ENCODE results near the gene TRABD2A.
"Not testable (repeated sequence)": the region's sequence is repeated elsewhere in the genome, so short reads cannot be mapped to it uniquely, and the experiment has no call there.

TRABD2A gene

DNA sequence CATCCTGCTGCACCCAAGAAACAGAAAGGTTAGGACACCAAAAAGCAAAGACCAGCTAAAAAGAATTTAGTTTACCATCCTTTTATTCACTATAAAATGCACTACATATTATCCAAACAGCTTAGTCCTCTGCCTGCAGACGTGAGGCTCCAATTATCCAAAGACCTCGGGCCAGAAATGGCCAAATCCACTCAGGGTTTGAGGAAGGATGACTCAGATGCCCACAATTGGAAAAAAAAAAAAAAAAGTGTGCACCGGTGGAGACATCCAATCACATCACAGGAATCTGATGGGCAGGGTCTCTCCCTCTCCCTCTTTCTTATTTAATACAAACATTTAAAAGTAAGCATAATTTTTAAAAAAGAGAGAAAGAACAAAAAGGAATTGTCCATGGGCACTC is 65.7 kb downstream of the TRABD2A start:
- no peak for DNase-seq

DNA sequence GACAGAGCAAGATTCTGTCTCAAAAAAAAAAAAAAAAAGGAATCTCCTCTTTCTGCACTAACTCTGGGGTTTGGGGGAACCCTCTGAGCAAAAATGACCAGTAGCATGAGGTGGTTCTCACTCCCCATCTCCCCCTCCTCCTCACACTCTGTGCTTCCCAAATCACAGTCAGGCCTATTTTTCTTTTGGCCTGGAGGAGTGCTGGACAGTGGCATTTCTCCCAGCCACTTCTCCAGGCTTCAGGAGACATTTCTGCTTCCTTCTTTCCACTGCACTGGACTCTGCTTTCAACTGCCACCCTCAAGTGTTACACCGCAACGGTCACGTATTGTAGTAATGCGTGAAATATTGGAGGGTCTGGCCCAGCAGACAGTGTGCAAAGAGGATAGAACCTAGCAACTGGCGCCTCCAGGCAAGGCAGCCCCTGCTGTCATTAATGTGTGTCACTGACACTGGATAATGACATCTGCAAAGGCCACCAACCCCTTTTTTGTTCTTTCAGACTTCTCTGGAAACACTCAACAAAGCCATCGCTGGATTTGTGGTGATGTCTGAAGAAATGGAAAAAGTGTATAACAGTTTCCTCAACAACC is 68.9 kb downstream of the TRABD2A start:
- DNase-seq: no peak

DNA sequence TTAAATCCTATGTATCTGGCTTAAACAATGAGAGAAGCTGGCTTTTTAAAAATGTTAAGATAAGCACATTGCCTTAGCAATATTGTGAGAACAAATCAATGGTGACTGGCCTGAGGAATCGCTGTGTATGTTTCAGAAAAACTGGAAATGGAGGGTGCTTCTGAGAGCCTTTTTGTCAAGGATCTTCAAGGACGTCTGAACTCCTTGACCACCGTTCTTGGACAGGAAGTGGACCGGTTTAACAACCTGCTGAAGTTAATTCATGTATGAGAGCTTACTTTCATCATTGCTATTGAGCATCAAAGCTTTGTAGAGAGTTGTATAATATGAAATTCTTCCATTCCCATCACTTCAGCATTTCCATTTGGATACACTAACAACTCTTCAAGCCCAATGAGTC is 72.6 kb downstream of the TRABD2A start:
- no peak for DNase-seq

DNA sequence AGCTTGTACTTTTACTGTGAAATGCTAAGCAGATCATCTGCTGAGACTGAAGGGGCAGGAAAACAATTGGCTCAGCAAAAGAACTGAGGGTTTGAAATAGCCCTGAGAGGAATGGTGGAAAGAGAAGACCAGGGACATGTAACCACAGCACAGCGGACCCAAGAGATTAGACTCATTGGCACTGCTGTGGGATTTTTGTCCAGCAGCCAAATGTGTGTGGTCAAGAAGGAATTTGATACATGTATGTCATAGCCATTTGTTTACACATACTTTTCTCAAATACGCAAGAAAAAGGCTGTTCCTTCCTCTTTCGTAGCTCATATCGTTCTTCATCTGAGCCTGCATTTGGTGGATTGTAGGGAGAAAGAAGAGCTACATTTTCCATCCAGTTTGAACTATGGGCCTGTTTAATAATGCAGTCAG is 73.8 kb downstream of the TRABD2A start:
- DNase-seq: no peak

DNA sequence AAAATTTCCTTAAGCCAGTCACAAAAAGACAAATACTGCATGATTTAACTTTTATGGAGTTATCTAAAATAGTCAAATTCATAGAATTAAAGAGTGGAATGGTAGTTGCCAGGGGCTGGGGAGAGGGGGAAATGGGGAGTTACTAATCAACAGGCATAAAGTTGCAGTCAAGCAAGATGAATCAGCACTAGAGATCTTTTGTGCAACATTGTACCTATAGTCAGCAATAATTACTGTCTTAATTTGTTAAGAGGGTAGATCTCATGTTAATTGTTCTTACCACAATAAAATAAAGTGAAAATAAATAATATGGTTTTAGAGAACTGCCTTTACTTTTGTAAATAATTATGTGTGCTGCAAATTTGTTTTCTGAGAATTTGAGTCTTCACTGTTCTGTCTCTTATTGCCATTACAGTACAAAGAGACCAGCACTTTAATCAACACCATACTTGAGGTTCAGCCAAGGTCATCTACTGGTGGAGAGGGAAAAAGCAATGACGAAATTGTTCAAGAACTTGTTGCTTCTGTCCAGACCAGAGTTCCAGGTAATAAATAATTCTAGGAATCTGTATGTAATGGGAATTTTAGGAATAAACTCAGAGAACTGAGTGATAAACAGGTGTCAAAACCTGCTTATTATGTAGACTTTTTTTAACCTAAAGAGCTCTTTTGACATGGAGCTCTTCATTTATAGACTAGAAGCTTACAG is 75.5 kb downstream of the TRABD2A start:
- no peak for DNase-seq

DNA sequence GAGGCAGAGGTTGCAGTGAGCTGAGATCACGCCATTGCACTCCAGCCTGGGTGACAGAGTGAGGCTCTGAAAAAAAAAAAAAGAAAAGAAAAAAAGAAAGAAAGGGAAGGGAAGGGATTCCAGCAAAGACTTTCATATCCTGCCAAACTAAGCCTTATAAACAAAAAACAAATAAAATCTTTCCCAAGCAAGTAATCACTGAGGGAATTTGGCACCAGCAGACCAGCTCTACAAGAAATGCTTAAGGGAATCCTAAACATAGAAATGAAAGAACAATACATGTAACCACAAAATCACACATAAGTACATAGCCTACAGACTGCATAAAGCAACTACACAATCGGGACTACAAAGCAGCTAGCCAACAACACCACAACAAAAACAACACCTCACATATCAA is 79.1 kb downstream of the TRABD2A start:
- no peak for DNase-seq

DNA sequence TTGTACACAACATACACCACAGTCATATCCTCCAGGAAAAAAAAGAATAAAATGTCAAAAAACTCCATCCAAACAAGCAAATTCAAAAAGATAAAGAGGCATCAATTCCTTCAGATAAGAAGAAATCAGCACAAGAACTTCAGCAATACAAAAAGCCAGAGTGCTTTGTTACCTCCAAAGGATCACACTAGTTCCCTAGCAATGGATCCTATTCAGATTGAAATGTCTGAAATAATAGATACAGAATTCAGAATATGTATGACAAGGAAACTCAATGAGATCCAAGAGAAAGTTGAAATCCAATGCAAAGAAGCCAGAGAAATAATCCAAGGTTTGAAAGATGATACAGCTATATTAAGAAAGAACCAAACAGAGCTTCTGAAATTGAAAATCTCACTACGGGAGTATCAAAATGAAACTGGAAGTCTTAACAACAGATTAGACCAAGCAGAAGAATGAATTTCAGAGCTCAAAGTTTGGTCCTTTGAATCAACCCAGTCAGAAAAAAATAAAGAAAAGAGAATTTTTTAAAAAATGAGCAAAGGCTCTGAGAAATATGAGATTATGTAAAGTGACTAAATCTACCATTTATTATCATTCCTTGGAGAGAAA is 80.6 kb downstream of the TRABD2A start:
- no peak for DNase-seq

DNA sequence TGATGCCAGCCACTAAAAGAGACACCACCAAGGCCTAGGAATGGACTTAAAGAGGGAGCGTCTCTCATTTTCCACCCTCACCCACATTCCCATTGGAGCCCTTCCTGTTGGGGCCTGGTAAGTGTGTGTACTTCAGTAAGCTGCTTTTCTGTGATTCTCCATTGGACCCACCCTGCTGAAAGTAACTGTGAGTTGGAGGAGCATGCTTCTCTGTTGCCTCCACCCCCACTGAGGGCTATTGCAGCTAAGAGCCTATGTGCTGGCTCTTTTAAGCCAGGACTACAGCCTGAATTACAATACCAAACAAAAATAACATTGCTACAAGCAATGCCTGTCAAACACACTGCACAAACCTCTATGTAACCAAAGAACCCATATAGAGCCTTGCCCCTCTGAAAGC is 81.1 kb downstream of the TRABD2A start:
- DNase-seq: no peak

DNA sequence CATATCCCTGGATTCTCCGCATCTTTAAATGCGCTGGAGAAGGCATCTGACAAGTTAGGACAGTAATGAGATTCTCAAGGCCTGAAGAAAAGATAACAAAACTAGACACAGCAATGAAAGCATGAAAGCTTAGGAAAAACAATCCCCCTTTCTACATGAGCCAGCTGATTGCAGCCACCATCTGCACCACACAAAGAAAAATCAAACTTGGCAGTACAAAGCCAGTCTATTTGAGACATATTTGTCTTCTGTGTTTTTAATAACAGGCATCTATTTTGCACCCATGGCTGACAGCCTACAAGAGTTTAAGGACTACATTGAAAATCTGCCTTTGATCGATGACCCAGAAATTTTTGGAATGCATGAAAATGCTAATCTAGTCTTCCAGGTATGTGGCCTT is 83.6 kb downstream of the TRABD2A start:
- DNase-seq: no peak

DNA sequence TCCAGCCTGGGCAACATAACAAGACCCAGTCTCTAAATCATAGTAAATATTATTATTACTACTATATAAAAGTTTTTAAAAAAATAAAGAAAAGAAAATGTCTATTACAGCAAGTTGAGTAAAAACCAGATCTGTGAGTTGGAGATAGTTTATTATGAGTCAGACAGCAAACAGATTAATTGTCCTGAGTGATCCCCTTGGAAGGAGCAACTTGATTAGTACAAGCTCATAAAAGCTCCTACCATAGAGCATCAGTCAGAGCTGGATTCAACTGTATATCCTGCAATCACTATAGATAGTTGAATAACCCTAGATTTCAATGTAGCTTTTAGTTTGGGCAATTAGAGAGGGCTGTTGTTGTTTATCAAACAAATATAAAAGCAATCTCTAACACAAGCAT is 84.1 kb downstream of the TRABD2A start:
- no peak for DNase-seq

DNA sequence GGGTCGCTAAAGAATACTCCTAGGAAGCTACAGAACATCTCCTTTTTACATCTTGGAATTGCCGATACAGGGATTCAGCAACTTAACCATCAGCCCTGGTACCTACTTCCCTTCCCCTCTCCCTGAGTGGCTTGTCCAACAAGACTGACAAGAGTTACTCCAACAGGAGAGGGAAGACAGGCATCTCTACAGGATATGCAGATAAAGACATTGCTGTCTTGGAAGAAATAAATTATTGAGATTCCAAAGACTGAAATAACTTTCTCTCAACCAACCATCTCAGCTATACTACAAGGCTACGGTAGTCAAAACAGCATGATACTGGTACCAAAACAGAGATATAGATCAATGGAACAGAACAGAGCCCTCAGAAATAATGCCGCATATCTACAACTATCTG is 87.2 kb downstream of the TRABD2A start:
- DNase-seq: no peak

DNA sequence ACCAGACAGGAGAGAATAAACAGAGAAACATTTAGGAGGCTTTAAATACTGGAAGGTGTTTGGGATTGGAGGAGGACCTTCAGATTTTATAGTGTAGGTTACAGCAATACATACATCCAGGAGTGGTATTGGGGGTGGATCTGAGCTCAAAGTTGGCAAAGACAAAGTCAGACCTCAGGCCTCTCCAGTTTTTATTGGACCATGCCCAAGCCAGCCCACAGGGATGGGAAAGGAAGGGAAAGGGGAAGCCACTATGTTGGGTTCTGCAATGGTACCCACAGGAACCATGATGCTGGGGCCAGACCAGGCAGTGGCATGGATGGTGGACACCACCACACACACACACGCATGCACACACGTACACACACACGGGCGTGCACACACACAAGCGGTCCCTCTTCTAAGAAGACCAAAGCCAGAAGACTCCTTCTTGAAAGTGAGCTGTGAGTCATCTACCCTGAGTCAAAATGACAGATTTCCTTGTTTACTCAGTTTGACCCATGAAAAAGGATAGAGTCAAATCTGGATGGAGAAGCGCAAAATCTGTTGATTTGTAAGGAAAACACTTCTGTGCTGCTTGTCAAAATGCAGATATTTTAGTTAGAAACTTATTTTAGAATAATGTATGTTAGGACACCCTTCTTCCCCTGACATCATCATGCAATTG is 87.9 kb downstream of the TRABD2A start:
- DNase-seq: no peak

DNA sequence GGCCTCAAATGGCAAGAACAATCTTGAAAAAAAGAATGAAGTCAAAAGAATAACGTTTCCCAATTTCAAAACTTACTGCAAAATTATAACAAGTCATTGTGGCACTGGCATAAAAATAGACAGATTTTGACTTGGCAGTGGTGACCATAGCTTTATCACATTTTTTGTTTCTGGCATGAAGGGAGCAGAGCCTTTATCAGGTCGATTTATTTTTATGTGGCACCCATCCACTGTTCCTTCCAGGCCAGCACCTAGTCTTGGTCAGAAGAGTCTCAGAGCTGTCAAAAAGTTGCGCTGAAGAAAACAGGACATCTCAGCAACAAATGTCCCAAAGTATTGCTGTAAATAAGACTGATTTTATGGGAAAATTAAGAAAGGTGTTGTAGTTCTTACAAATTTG is 92.4 kb downstream of the TRABD2A start:
- no peak for DNase-seq

DNA sequence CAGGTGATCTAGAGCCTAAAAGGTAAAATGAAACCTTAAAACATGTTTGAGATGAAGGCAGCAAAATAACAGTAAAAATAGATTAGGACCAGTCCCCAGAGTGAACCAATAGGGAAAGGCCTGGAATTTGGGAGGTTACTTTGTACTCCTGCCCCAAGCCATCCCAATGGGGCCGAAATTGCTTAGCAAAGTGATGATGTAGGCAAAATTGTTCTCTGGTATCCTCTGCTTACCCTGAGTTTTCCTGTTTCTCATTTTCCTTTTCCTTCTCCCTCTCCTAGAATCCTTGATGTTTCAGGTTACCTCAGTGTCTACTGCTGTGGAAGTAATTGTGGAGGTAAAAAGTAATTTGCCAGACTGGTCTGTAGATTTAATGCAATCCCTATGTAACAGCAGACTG is 92.9 kb downstream of the TRABD2A start:
- DNase-seq: no peak

DNA sequence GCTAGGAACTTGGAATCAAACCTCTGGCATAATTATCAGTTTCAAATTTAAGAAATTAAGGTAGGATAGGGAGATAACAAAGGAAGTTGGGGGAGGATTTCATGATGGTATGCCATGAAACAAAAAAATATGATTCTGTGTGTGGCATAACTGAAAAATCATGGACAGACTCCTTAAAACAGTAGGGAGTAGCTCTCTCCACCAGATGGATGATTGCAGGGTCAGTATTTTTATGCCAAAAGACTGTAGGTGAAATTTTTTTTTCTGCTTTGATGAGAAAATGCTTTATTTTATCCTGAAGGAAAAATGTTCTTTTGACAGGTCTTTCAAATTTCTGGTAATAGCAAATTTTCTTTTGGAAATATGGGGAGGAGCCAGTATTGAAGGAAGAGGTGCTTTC is 94.3 kb downstream of the TRABD2A start:
- no peak for DNase-seq

DNA sequence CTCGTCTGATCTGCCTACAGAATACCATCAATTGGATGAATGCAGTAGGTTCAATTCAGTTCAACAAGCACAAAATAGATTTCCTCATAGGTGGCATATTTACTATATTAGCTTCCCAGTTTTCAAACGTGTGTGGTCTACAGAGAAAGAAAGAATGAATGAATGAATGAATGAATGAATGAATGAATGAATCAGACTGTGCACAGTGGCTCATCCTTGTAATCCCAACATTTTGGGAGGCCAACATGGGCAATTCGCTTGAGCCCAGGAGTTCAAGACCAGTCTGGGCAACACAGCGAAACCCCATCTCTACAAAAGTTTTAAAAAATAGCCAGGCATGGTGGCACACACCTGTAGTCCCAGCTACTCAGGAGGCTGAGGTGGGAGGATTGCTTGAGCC is 94.9 kb downstream of the TRABD2A start:
- no peak for DNase-seq

DNA sequence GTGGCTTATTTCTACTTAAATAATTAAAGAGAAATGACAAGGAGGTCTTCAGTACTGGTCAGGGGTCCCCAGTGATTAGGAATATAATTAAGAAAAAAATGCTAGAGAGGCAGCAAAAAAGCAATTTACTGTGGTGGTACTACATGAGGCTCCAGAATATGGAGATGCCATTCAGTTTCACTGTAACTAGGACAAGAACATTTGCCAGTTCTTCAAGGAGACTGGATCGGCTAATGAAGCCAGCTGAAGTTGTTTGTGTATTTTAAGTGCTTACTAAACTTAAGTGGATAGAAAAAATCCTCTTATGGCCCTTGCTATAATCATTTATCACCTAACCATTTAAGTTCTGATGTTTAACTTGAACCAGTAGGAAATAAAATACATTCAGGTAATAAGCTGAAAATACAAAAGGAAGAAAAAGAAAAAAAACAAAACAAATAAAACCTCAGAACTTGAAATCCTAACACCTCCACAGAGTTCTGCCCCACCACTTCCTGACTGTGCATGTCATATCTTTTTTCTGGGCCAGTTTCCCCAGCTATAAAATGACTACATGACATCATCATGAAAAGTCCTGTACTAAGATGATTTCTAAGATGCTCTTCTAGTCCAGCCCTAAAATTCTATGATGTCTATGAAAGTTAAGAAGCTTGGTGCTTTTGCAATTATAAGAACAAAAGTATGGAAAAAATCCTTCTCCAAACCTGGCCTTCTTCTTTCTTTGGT is 98.0 kb downstream of the TRABD2A start:
- no peak for DNase-seq

DNA sequence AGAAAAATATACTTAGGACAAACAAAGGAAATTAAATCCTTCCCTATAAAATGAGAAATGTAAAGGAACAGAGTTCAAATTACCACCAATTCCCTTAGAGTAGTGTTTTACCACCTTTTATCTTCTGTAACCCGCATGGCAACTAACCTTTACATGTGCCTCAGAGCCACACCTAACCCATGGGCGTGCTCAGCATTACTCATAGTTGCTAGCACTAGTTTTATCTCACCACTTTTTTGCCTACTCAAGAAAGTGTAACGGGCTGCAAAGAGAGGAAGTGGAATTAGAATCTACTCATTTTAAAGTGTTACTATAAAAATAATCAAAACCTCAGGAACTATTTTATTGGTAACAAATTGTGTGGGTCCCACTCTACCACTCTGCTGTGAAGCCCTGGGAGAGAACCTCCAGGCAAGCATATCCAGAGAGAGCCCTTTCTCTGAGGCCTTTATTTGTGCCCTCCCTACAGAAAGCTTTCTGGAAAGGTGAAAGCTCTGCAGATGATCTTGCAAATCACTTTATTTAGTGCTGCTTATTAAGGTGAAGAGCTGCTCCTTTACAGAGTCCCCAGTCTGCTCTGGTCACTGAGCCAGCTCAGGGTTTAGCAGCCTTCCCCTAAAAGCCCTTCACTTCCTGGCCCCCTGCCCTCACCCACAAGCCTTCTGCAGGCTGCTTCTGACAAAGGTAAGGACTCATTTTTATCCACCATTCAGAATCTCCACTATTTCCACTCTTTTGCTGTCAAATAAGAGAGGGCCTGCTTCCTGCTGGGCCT is 98.8 kb downstream of the TRABD2A start:
- no peak for DNase-seq

DNA sequence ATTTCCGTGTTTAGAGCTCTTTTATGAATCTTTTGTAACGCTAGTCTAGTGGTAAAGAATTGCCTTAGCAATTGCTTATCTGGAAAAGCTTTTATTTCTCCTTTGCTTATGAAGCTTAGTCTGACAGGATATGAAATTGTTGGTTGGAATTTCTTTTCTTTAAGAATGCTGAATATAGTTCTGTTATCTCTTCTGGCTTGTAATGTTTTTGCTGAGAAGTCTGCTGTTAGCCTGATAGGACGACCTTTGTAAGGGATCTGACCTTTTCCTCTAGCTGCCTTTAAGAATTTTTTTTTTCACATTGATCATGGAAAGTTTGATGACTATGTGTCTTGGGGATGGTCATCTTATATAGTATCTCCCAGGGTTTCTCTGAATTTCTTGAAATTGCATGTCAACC is 101.1 kb downstream of the TRABD2A start:
- no peak for DNase-seq

DNA sequence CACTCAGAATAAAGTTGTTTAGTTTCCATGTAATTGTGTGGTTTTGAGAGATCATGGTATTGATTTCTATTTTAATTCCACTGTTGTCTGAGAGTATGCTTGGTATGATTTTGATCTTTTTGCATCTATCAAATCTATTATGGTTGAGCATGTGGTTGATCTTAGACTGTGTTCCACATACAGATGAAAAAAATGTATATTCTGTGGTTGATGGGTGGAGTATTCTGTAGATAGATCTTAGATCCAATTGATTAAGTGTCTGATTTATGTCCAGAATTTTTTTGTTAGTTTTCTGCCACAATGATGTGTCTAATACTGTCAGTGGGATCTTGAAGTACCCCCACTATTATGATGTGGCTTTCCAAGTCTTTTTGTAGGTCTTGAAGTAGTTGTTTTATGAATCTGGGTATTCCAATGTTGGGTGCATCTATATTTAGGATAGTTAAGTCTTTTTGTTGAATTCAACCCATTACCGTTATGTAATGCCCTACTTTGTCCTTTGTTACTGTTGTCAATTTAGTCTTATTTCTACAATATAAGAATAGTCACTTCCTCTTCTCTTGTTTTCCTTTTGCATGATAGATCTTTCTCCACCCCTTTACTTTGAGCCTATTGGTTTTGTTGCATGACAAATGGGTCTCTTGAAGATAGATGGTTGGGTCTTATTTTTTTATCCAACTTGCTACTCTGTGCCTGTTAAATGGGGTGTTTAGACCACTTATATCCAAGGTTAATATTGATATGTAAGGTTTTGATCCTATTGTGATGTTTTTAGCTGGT is 101.8 kb downstream of the TRABD2A start:
- DNase-seq: no peak

DNA sequence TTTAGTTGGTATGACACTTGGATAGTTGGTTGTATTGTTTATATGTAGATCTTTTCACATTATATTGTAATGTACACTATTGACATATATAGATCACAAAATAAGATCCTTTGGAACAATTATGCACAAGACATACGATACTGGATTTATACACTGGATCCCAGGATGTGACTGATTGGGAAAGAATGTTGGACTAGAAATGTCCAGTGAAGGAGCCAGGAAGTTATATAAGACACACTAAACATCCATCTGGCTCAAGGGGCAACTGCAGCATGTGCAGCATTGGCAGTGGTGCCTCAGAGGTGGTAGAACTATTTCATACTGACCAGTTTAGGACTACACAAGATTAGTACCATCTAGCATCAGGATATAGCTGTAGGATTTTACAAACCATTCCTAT is 104.9 kb downstream of the TRABD2A start:
- DNase-seq: no peak

DNA sequence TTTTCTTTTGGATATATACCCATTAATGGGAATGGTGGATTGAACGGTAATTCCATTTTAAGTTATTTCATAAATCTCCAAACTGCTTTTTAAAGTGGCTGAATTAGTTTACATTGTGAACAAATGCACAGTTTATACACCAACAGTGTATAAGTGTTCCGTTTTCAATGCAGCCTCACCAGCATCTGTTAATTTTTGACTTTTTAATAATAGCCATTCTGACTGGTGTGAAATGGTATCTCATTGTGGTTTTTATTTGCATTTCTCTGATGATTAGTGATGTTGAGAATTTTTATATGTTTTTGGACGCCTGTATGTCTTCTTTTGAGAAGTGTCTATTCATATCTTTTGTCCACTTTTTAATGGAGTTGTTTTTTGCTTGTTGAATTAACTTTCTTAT is 107.3 kb downstream of the TRABD2A start:
- not testable (repeated sequence) for DNase-seq

Data from NCI-H2081 (cell line).